Right lobe of liver (tissue), 4 donors: ENCODE measurements around the gene RBMS2.

Experiments
- POLR2A ChIP-seq: fragments of 450-650 bp; IDR thresholded peaks from one replicate; pipeline ENCODE4 v1.6.1; 2017; ENCODE audit warnings: antibody characterized with exemption, mild to moderate bottlenecking
- TF ChIP-seq, protein P1 (sequence below), 4 donors: fragments of 200-600 bp in 3 of 4; fragments of 450-650 bp in 1 of 4; IDR thresholded peaks; one replicate each; pipeline versions ENCODE4 v1.5.1 to v1.8.0; 2016 to 2022; ENCODE audit warnings: antibody characterized with exemption in 4 of 4, mild to moderate bottlenecking in 2 of 4
- donor health status: DM: no; HTN: no; CAD: no.
- donor health status: DM: no; HTN: no; CAD: no.
- donor health status: DM: no; HTN: yes; CAD: no.

DNA sequence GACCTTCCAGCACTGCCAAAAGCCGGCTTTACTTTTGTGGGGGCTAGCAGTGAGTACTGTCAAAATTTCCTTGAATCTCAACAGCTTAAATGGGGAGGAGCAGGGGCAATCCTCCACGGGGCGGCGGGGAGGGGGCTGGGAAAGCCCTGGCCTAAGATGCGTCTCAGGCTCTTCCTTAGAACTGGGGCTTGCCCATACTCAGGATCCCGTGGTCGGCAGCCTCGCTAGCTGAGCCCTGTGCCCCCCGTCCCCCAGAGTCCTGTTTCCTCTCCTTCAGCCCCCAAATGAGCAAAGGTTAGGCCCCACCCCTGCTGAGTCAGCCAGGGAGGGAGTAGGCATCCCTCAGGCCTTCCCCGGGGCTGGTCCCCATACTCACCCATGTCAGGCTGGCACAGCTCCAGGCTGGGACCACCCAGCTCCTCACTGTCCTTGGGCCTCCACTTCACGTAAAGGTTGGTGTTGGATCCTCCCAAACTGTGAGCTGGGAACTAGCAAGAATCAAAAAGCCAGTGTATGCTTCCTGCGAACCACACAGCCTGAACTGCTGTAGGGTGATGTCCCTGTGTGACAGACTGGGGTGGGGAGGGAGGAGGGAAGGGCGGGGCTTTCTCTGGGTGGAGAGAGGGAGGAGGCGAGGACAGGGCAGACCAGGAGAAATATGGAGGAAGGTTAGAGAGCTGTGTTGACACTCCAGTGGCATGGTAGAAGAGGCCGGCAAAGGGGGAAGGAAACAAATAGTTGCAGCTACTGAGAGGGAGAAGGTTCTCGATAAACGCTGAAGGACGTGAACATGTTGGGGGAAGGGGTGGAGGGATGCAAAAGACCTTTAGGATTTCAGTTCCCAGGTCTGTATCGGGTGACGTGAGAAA, 114.4 kb downstream of the RBMS2 start:
- TF ChIP-seq, protein P1, sequence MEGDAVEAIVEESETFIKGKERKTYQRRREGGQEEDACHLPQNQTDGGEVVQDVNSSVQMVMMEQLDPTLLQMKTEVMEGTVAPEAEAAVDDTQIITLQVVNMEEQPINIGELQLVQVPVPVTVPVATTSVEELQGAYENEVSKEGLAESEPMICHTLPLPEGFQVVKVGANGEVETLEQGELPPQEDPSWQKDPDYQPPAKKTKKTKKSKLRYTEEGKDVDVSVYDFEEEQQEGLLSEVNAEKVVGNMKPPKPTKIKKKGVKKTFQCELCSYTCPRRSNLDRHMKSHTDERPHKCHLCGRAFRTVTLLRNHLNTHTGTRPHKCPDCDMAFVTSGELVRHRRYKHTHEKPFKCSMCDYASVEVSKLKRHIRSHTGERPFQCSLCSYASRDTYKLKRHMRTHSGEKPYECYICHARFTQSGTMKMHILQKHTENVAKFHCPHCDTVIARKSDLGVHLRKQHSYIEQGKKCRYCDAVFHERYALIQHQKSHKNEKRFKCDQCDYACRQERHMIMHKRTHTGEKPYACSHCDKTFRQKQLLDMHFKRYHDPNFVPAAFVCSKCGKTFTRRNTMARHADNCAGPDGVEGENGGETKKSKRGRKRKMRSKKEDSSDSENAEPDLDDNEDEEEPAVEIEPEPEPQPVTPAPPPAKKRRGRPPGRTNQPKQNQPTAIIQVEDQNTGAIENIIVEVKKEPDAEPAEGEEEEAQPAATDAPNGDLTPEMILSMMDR (IDR thresholded peaks at IDR 0.05): no peak
- TF ChIP-seq POLR2A: no peak
